GM18519 (cell line): ENCODE results near the gene QSOX2.

Experiments
- ATAC-seq: cut with Tn5 transposase; IDR thresholded peaks from one replicate; pipeline ENCODE4 v1.9.1; 2021; ENCODE audit warnings: mild to moderate bottlenecking, moderate library complexity; ENCODE audit not compliant: unreplicated experiment, low FRiP score

QSOX2 gene

GRCh38 chr9:136252846-136253245 is 7.2 kb upstream of the QSOX2 start:
- ATAC-seq: no peak

- ATAC-seq: no peak
These were observed 6.7 kb upstream of the QSOX2 start for GRCh38 chr9:136252281-136252680.

- no peak for ATAC-seq
These were observed 5.9 kb upstream of the QSOX2 start for GRCh38 chr9:136251264-136252115.

GRCh38 chr9:136250676-136251075 is 5.1 kb upstream of the QSOX2 start:
- no peak for ATAC-seq

GRCh38 chr9:136249877-136250559 is 4.4 kb upstream of the QSOX2 start:
- no peak for ATAC-seq

- ATAC-seq: no peak
These were observed 3.6 kb upstream of the QSOX2 start for GRCh38 chr9:136248951-136249876.

GRCh38 chr9:136247947-136248637 is 2.5 kb upstream of the QSOX2 start:
- ATAC-seq: no peak

- no peak for ATAC-seq
These were observed 1.9 kb upstream of the QSOX2 start for GRCh38 chr9:136247551-136247916.

GRCh38 chr9:136246849-136247550 is 1.4 kb upstream of the QSOX2 start:
- no peak for ATAC-seq

- no peak for ATAC-seq
These were observed 718 bp downstream of the QSOX2 start for GRCh38 chr9:136244969-136245218.

- ATAC-seq: no peak
These were observed 1.3 kb downstream of the QSOX2 start for GRCh38 chr9:136244122-136244968.

GRCh38 chr9:136243631-136244030 is 2.0 kb downstream of the QSOX2 start:
- no peak for ATAC-seq

GRCh38 chr9:136242918-136243525 is 2.6 kb downstream of the QSOX2 start:
- ATAC-seq: no peak

- no peak for ATAC-seq
These were observed 3.4 kb downstream of the QSOX2 start for GRCh38 chr9:136242248-136242647.

- no peak for ATAC-seq
These were observed 4.1 kb downstream of the QSOX2 start for GRCh38 chr9:136241542-136241941.

GRCh38 chr9:136240941-136241340 is 4.7 kb downstream of the QSOX2 start:
- no peak for ATAC-seq

GRCh38 chr9:136239983-136240330 is 5.7 kb downstream of the QSOX2 start:
- ATAC-seq: no peak

- no peak for ATAC-seq
These were observed 6.3 kb downstream of the QSOX2 start for GRCh38 chr9:136239135-136239982.
